ENCODE measurements around the gene AGRN. TPM values are rescaled to one million over a fixed set of nuclear protein-coding genes. Genes with fewer than 3 reads are reported as not detected.

The AGRN gene
- total and polyA plus RNA-seq, 2 of the 4 experiments (the other 2 are of a cell fraction) = 8.1 to 115 TPM

- no peak overlapping the region; the same call in 1 of the 2 replicates for H3K56ac ChIP-seq (ENCODE audit: extremely low read depth, insufficient read depth, low read length)
- H3K36me3 ChIP-seq (ENCODE audit: control insufficient read depth, insufficient read depth, low read length) = no peaks in the 10 kb centered on the region
- H2BK15ac ChIP-seq (ENCODE audit: low read depth, low read length) = no peak overlapping the region; the same call in 2 of the 3 replicates
- BruUV-seq (replicated peaks) = no TSS peak
- H3K4ac ChIP-seq (ENCODE audit: low read depth, low read length) = peak overlapping the region; percentile 88
- peak overlapping the region; percentile 59 for H3K4me3 ChIP-seq (ENCODE audit: insufficient read depth, low read depth, low read length)
- peak overlapping the region; percentile 51 to 85 for H4K8ac ChIP-seq (ENCODE audit: low read depth in 2 of 2, low read length in 2 of 2)
- H3K4me1 ChIP-seq (ENCODE audit: control insufficient read depth, insufficient read depth, low read length) = peaks cover 12% of the 10 kb centered on the region
- H3K9me1 ChIP-seq (ENCODE audit: insufficient read depth, low read length) = no peaks in the 10 kb centered on the region
- 3% methylated on average over 27 of the region's 58 CpGs; no CpG with 5 or more reads in 1 of the 2 experiments for WGBS, 2 experiments (ENCODE audit: extremely low coverage in 2 of 2, insufficient read length in 1 of 2)
- no peak for TF ChIP-seq MXI1 (IDR thresholded peaks at IDR 0.05; ENCODE audit: borderline replicate concordance, low read depth, low read length)
- no peak for TF ChIP-seq MAZ (IDR thresholded peaks at IDR 0.05; ENCODE audit: borderline replicate concordance, low read depth, low read length)
- no peak for TF ChIP-seq CHD1 (IDR thresholded peaks at IDR 0.05; ENCODE audit: low read depth, low read length)
- H3K23ac ChIP-seq (ENCODE audit: low read depth, low read length) = peak overlapping the region; percentile 24; the same call in 1 of the 2 replicates
- H3K9me3 ChIP-seq (ENCODE audit: control insufficient read depth, insufficient read depth, low read length) = no peaks in the 10 kb centered on the region
- ChIA-PET CTCF (interaction anchor here (1.0 to 1.6 kb wide), 2 partner anchors 12 to 18 kb away, joined by 3 to 4 read pairs; partner anchors contain the start of gene ISG15), POLR2A (ENCODE audit: unreplicated experiment) (no interaction called here)
- no peak overlapping the region for H2BK5ac ChIP-seq (ENCODE audit: low read depth, low read length, poor library complexity, severe bottlenecking)
- H3K14ac ChIP-seq (replicated peaks; ENCODE audit: low read depth, low read length) = peak overlapping the region; percentile 44; the same call in 1 of the 2 replicates
- dilution Hi-C loops (cut with HindIII; ENCODE audit: low sequenced_read_pairs, unreplicated experiment) = no loop called here
- peak overlapping the region; percentile 68 for H3K4me2 ChIP-seq (ENCODE audit: low read depth, low read length)
- no peaks in the 10 kb centered on the region for H3K27me3 ChIP-seq (ENCODE audit: control insufficient read depth, insufficient read depth, low read length)
- DNase-seq (no peak), ATAC-seq (ENCODE audit: low read depth) (no peak)
- peak overlapping the region; percentile 89 for H2AFZ ChIP-seq (replicated peaks; ENCODE audit: low read length, poor library complexity)
- no peak overlapping the region for H2BK20ac ChIP-seq (ENCODE audit: low read depth, low read length)
- peaks cover 4% of the 10 kb centered on the region for H4K20me1 ChIP-seq (ENCODE audit: insufficient read depth, low read length)
- peaks cover 9 to 35% of the 10 kb centered on the region in 2 experiments; a peak in 3 of 4 replicates for H3K79me1 ChIP-seq (ENCODE audit: low read depth in 1 of 2, low read length in 2 of 2)
- H2AK9ac ChIP-seq (replicated peaks; ENCODE audit: low read depth, low read length, poor library complexity) = peak overlapping the region; percentile 95
- H2AK5ac ChIP-seq (ENCODE audit: low read depth, low read length) = peak overlapping the region; percentile 46
- H4K91ac ChIP-seq (ENCODE audit: insufficient read depth, low read depth, low read length) = peak overlapping the region; percentile 69
- H2BK120ac ChIP-seq (ENCODE audit: low read depth, low read length) = no peak overlapping the region
- H3K18ac ChIP-seq (ENCODE audit: low read depth, low read length) = no peak overlapping the region
- H3K9ac ChIP-seq (ENCODE audit: low read depth, low read length) = peak overlapping the region; percentile 18; the same call in 1 of the 2 replicates
- in situ Hi-C loops (cut with MboI; ENCODE audit: low sequenced_read_pairs) = no loop called here
- H4K5ac ChIP-seq (ENCODE audit: low read depth, low read length) = 0 out of 2 replicates have a peak overlapping the region, but pooled peaks have one; percentile 2
- intact Hi-C loops (cut with micrococcal nuclease) = loop anchor here (5.0 kb wide), 1 partner anchor 56 kb away; no protein-coding TSS in a partner anchor
- peak overlapping the region; percentile 1; the same call in 1 of the 2 replicates for H3K27ac ChIP-seq (ENCODE audit: insufficient read depth, low read length)
These were observed 18.7 kb upstream of the AGRN start for GRCh38 chr1:1001057-1001783.

Data from IMR-90 (cell line).